G401 (cell line): Measurements from ENCODE around the gene SDK1. TPM values are rescaled to one million over a fixed set of nuclear protein-coding genes. Genes with fewer than 3 reads are reported as not detected.
A peak's percentile ranks its signal among the peaks of the same experiment; 100 is the strongest.

ENCODE experiments used
- DNase-seq: peaks from one replicate; pipeline ENCODE4 v3.0.0-alpha.2; 2015; ENCODE audit warnings: low spot score
- in situ Hi-C: cut with HindIII; loops from 2 replicates; pipeline ENCODE4 v1.10.0; 2016; ENCODE audit warnings: low sequenced_read_pairs, mixed read lengths
- total RNA-seq: library from RNA; depleted of rRNA; stranded (reverse); fragments of >200 nt; shearing (Covaris generic); gene quantifications from 2 replicates; pipeline ENCODE4 v1.2.3, GENCODE V29; 2014

Gene SDK1
- total RNA-seq, 1 experiment from 2014 or later, result not detected

DNA sequence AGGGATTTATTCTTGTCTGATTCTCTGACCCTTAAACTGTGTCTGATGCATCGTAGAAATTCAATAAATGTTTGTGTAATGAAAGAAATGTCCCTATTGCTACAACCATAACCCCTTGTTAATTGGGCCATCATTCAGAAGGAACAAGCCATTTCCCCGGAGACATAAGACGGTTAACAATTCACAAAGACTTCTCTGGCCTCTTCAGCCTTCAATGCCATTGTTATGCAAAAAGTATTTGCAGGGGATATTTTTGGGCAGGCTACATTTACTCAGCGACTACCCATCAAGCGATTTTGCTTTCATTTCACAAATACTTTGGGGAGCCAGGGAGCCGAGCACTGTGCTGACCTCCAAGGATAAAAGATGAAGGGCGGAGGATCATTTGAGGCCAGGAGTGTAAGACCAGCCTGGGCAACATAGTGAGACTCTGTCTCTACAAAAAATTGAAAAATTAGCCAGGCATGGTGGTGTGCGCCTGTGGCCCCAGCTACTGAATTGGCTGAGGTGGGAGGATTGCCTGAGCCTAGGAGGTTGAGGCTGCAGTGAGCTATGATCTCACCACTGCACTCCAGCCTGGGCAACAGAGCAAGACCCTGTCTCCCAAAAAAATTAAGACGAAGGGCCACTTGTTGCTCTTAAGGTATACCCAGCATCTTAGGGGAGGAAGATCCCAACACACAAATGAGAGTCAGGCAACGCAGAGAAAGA lies 20.0 kb upstream of the SDK1 start:
- DNase-seq, result no peak
- in situ Hi-C loops, result no loop called here

DNA sequence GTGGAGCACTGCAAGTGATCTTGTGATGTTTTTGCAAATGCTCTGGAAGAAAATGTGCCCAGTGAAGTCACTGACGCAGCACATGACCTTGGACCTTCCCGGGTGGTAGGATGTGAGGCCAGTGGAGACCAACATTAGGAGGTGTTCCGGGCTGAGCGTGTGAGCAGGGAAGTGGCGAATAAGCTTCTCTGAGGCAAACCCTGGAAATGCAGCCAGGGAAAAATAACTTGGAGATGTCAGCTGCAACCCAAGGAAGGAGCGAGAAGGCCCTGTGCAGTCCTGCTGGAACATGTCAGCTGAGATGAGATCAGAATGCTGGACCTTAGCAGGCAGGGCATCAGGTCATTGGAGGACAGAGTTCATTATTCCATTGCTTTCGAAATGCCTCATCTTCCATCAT lies 18.6 kb upstream of the SDK1 start:
- in situ Hi-C loops, result no loop called here
- no peak for DNase-seq

DNA sequence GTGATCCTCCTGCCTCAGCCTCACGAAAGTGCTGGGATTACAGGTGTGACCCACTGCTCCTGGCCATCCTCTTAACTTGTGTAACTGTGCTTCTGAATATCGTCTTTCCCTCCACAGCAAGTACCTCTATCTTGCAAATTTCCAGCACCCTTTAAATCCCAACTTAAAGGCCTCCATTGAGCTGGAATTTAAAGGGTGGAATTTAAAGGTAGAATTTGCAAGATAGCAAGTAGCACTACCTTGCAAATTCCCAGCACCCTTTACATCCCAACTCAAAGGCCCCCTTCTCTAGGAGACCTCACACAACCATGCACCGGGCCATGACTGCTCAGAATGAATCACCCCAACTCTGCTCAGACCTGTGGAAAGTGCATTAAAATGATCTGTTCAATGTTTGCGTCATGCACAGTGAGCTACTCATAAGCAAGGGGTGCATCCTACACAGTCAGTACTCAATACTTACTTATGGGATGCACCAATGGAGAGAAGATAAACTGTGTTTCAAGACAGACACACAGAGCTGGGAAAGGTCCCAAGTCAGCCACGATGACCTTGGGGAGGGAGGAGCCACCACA lies 17.8 kb upstream of the SDK1 start:
- no peak for DNase-seq
- in situ Hi-C loops, result no loop called here

- DNase-seq, result no peak
- in situ Hi-C loops, result no loop called here
These were observed 15.4 kb upstream of the SDK1 start for GRCh38 chr7:3285652-3286051.

GRCh38 chr7:3289996-3290395 lies 11.1 kb upstream of the SDK1 start:
- in situ Hi-C loops, result no loop called here
- DNase-seq, result no peak

DNA sequence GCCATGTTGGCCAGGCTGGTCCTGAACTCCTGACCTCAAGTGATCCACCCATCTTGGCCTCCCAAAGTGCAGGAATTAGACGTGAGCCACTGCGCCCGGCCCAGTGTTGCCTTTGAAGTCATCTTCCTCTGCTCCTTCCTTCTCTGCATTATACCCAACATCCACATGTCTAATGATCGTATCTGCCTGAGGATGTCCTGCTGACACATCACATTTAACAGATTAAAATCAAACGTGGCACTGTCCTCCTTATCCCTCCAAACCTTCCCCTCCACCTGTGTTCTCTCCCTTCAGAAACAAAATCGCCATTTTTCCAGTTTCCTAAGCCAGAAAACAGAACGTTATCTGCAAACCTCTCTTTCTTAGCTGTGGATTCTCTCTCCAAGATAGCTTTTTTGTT lies 8.4 kb upstream of the SDK1 start:
- DNase-seq, result no peak
- in situ Hi-C loops, result no loop called here

- no peak for DNase-seq
- in situ Hi-C loops, result no loop called here
These were observed 6.5 kb upstream of the SDK1 start for GRCh38 chr7:3294432-3295100.

DNA sequence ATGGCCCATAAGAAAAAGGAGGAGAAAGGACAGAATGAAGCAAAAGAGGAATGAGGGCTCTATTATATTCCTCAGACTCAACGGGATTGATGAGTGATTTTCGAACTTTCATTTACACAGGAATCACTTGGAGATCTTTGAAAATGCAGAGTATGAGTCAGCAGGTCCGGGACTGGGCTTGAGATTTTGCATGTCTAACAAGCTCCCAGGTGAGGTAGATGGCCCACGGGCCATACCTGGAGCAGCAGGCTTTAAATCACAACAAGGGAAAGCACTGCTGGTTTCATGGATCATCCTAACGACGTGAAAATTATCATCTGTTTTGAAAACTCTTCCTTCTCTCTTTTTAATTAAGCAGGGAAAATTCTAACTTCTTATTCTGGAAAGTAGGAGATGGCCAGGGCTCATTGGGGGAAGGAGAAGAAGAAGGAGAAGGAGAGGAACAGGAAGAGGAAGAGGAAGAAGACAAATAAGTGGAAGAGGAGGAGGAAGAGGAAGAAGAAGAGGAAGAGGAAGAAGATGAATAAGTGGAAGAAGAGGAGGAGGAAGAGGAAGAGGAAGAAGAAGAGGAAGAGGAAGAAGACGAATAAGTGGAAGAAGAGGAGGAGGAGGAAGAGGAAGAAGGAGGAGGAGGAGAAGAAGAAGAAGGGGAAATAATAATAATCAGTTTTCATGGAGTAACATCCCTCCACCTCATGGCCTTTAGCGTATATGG lies 3.8 kb upstream of the SDK1 start:
- in situ Hi-C loops, result no loop called here
- no peak for DNase-seq

GRCh38 chr7:3300221-3300650 lies 816 bp upstream of the SDK1 start:
- no peak for DNase-seq
- in situ Hi-C loops, result no loop called here

- in situ Hi-C loops, result no loop called here
- no peak for DNase-seq
These were observed 338 bp downstream of the SDK1 start for GRCh38 chr7:3301449-3301731.

DNA sequence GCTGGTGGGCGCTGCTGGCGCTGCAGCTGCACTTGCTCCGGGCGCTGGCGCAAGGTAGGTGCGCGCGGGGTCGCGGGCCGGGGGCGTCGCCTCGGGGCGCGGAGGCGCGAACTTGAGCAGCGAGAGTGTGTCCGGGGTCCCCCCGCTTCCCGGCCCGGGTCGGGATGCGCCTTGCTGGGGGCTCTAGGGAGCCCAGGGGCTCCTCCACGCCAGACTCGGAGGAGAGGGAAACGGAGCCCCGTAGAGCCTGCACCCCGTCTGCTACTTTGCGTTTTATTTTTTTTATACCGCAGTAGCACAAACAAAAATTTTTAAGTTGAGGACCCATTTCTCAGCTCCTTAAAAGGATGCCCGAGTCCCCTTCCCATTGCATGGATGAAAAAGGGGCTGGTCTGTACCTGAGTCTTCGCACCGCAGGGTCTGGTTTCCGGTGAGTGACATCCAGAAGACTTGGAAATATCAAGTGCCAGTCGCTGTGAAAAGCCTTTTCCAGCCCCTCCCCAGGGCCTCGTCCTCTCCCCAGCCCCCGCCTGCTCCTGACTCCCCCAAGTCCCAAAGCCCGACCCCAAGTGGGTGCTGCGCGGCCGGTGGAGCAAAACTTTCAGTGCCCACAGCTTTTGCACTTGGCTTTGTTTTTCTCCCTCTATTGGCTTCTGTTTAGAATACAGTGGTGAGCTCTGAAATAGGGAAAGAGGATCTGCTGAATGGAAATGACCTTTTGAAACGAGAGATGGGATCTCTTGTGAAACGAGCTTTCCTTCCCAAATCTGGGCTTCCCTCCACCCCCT lies 973 bp downstream of the SDK1 start:
- peak; percentile 53 for DNase-seq
- in situ Hi-C loops, result no loop called here

- in situ Hi-C loops, result no loop called here
- peak; percentile 15 for DNase-seq
These were observed 1.7 kb downstream of the SDK1 start for GRCh38 chr7:3302681-3303320.

- DNase-seq, result no peak
- in situ Hi-C loops, result no loop called here
These were observed 3.1 kb downstream of the SDK1 start for GRCh38 chr7:3304131-3304530.

DNA sequence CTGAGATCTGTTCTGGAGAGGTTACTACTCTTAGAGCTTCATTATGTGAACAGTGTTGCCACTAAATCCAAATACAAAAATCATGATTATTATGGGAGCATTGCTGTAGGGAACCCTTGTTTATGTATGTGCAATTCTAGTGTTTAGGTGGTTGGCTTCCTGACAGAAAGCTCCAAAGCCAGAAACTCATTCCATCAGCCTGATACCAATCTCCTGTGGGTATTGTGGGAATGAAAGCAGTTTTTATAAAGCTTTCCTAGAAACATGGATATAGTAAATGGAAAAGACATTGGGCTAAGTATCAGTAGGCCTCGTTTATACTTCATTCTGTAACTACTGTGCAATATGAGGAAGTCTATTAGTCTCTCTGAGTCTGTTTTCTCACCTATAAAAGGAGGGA lies 6.4 kb downstream of the SDK1 start:
- in situ Hi-C loops, result no loop called here
- no peak for DNase-seq

GRCh38 chr7:3309140-3309539 lies 8.1 kb downstream of the SDK1 start:
- in situ Hi-C loops, result no loop called here
- DNase-seq, result no peak

- DNase-seq, result no peak
- in situ Hi-C loops, result no loop called here
These were observed 8.9 kb downstream of the SDK1 start for GRCh38 chr7:3309956-3310355.

GRCh38 chr7:3310884-3311283 lies 9.8 kb downstream of the SDK1 start:
- DNase-seq, result no peak
- in situ Hi-C loops, result no loop called here

- no peak for DNase-seq
- in situ Hi-C loops, result no loop called here
These were observed 11.5 kb downstream of the SDK1 start for GRCh38 chr7:3312583-3312982.

- DNase-seq, result no peak
- in situ Hi-C loops, result no loop called here
These were observed 17.8 kb downstream of the SDK1 start for GRCh38 chr7:3318874-3319273.
